WTC11 (cell line): Measurements from ENCODE around the gene LY6G5B.

Experiments used
- CBFB ChIP-seq: sonication (generic); formaldehyde crosslinking; IDR thresholded peaks from 2 replicates; pipeline ENCODE4 v1.8.1; 2022; ENCODE audit warnings: mild to moderate bottlenecking, low read depth, missing genetic modification reagents
- GRHL2 ChIP-seq: fragments of 250-450 bp; sonication (Bioruptor Pico); IDR thresholded peaks from 2 replicates; pipeline ENCODE4 v1.8.0; 2022; ENCODE audit warnings: mild to moderate bottlenecking, moderate library complexity; ENCODE audit not compliant: insufficient replicate concordance, severe bottlenecking
- NFE2L1 ChIP-seq: sonication (generic); formaldehyde crosslinking; IDR thresholded peaks from 2 replicates; pipeline ENCODE4 v1.8.1; 2023; ENCODE audit warnings: missing genetic modification reagents
- TEAD4 ChIP-seq: sonication (generic); formaldehyde crosslinking; IDR thresholded peaks from 2 replicates; pipeline ENCODE4 v1.8.0; 2022; ENCODE audit warnings: mild to moderate bottlenecking, missing genetic modification reagents
- ZNF138 ChIP-seq: sonication (generic); formaldehyde crosslinking; conservative IDR thresholded peaks from 2 replicates; pipeline ENCODE4 v1.8.1; 2022; ENCODE audit warnings: mild to moderate bottlenecking, moderate library complexity, missing genetic modification reagents
- TF ChIP-seq, protein P1 (sequence below): fragments of 250-450 bp; sonication (Bioruptor Pico); IDR thresholded peaks from 2 replicates; pipeline ENCODE4 v1.9.0; 2021; ENCODE audit warnings: mild to moderate bottlenecking
- TF ChIP-seq, protein P2 (sequence below): fragments of 200-600 bp; IDR thresholded peaks from 2 replicates; pipeline ENCODE4 v1.8.0; 2022; ENCODE audit warnings: antibody characterized with exemption
- TF ChIP-seq, protein P3 (sequence below): sonication (generic); formaldehyde crosslinking; IDR thresholded peaks from 2 replicates; pipeline ENCODE4 v1.8.1; 2023; ENCODE audit warnings: mild to moderate bottlenecking, moderate library complexity, missing genetic modification reagents
- TF ChIP-seq, protein P4 (sequence below): sonication (generic); formaldehyde crosslinking; IDR thresholded peaks from 2 replicates; pipeline ENCODE4 v1.8.1; 2023; ENCODE audit warnings: mild to moderate bottlenecking, missing genetic modification reagents, moderate library complexity

DNA sequence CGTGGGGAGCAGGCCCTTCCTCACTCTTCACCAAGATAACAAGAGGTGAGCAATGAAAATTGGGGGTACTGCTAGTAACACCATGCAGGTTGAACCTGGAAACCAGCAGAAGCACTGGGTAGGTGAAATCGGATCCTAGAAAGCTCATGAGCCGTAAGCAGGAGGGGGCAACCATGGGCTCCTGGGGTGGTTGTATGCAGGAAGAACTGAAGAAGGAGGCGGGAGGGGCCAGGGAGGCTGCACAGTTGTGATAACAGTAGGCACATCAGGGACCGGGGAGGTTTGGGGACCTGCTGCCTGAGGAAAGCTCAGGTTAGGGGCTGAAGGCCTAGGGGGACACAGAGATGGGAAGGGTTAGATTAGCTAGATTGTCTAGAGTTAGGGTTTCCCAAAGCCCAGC, 16.7 kb downstream of the LY6G5B start:
- TF ChIP-seq CBFB (CRISPR knock-in tag) (no peak), TEAD4 (no peak), GRHL2 (CRISPR knock-in tag) (no peak), ZNF138 (CRISPR knock-in tag) (no peak), NFE2L1 (CRISPR knock-in tag) (no peak)
- TF ChIP-seq, protein P1, sequence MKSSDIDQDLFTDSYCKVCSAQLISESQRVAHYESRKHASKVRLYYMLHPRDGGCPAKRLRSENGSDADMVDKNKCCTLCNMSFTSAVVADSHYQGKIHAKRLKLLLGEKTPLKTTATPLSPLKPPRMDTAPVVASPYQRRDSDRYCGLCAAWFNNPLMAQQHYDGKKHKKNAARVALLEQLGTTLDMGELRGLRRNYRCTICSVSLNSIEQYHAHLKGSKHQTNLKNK (CRISPR knock-in tag), result no peak
- TF ChIP-seq, protein P2, sequence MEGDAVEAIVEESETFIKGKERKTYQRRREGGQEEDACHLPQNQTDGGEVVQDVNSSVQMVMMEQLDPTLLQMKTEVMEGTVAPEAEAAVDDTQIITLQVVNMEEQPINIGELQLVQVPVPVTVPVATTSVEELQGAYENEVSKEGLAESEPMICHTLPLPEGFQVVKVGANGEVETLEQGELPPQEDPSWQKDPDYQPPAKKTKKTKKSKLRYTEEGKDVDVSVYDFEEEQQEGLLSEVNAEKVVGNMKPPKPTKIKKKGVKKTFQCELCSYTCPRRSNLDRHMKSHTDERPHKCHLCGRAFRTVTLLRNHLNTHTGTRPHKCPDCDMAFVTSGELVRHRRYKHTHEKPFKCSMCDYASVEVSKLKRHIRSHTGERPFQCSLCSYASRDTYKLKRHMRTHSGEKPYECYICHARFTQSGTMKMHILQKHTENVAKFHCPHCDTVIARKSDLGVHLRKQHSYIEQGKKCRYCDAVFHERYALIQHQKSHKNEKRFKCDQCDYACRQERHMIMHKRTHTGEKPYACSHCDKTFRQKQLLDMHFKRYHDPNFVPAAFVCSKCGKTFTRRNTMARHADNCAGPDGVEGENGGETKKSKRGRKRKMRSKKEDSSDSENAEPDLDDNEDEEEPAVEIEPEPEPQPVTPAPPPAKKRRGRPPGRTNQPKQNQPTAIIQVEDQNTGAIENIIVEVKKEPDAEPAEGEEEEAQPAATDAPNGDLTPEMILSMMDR, result no peak
- TF ChIP-seq, protein P3, sequence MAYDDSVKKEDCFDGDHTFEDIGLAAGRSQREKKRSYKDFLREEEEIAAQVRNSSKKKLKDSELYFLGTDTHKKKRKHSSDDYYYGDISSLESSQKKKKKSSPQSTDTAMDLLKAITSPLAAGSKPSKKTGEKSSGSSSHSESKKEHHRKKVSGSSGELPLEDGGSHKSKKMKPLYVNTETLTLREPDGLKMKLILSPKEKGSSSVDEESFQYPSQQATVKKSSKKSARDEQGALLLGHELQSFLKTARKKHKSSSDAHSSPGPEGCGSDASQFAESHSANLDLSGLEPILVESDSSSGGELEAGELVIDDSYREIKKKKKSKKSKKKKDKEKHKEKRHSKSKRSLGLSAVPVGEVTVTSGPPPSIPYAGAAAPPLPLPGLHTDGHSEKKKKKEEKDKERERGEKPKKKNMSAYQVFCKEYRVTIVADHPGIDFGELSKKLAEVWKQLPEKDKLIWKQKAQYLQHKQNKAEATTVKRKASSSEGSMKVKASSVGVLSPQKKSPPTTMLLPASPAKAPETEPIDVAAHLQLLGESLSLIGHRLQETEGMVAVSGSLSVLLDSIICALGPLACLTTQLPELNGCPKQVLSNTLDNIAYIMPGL (CRISPR knock-in tag), result no peak
- TF ChIP-seq, protein P4, sequence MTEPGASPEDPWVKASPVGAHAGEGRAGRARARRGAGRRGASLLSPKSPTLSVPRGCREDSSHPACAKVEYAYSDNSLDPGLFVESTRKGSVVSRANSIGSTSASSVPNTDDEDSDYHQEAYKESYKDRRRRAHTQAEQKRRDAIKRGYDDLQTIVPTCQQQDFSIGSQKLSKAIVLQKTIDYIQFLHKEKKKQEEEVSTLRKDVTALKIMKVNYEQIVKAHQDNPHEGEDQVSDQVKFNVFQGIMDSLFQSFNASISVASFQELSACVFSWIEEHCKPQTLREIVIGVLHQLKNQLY (CRISPR knock-in tag), result no peak
